H1 (cell line): Measurements from ENCODE around the gene YEATS4.

Experiments used
- CEBPB ChIP-seq: IDR thresholded peaks from 2 replicates; pipeline ENCODE4 v1.6.1; 2012; ENCODE audit warnings: low read depth, low read length
- POLR2A ChIP-seq, 2 experiments: IDR thresholded peaks; 1 replicate in 1 of 2; 2 replicates in 1 of 2; pipeline ENCODE4 v1.6.1; 2011; ENCODE audit warnings: low read depth in 2 of 2, low read length in 2 of 2, mild to moderate bottlenecking in 2 of 2; ENCODE audit errors: control extremely low read depth in 1 of 2

- TF ChIP-seq CEBPB (no peak), POLR2A (IDR thresholded peaks at IDR 0.05; ENCODE audit: control extremely low read depth in 1 of 2, low read depth in 2 of 2, low read length in 2 of 2) (no peak)
Measured at GRCh38 chr12:69417741-69418167, 58.2 kb downstream of the YEATS4 start.
